Measurements from ENCODE around the gene MAD1L1.

DNA sequence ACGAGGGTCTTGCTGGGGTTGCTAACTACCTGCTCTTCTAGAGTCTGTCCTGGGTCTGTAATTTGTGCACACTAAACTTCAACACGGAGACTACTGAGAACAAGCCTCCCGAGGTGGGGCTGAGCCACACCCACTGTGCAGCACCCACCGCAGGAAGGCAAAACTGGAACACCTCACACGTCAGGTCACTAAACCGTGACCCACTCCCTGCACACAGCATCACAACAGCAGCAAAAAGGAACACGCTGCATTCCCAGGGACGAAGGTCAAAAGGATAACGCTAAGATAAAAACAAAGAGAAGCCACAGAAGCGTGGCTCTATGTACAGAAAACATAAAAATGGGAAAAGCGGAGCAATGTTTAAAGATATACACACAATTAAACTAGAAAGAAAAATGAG, 170.1 kb downstream of the MAD1L1 start:
- TF ChIP-seq TEAD1 (CRISPR knock-in tag; IDR thresholded peaks at IDR 0.05) (no peak), ZNF121 (CRISPR knock-in tag; IDR thresholded peaks at IDR 0.05) (no peak), NR2C2 (CRISPR knock-in tag; IDR thresholded peaks at IDR 0.05) (no peak), RELA (CRISPR knock-in tag; IDR thresholded peaks at IDR 0.05; ENCODE audit: borderline replicate concordance) (no peak)
- TF ChIP-seq, protein P1, sequence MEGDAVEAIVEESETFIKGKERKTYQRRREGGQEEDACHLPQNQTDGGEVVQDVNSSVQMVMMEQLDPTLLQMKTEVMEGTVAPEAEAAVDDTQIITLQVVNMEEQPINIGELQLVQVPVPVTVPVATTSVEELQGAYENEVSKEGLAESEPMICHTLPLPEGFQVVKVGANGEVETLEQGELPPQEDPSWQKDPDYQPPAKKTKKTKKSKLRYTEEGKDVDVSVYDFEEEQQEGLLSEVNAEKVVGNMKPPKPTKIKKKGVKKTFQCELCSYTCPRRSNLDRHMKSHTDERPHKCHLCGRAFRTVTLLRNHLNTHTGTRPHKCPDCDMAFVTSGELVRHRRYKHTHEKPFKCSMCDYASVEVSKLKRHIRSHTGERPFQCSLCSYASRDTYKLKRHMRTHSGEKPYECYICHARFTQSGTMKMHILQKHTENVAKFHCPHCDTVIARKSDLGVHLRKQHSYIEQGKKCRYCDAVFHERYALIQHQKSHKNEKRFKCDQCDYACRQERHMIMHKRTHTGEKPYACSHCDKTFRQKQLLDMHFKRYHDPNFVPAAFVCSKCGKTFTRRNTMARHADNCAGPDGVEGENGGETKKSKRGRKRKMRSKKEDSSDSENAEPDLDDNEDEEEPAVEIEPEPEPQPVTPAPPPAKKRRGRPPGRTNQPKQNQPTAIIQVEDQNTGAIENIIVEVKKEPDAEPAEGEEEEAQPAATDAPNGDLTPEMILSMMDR (IDR thresholded peaks at IDR 0.05): no peak
- TF ChIP-seq, protein P2, sequence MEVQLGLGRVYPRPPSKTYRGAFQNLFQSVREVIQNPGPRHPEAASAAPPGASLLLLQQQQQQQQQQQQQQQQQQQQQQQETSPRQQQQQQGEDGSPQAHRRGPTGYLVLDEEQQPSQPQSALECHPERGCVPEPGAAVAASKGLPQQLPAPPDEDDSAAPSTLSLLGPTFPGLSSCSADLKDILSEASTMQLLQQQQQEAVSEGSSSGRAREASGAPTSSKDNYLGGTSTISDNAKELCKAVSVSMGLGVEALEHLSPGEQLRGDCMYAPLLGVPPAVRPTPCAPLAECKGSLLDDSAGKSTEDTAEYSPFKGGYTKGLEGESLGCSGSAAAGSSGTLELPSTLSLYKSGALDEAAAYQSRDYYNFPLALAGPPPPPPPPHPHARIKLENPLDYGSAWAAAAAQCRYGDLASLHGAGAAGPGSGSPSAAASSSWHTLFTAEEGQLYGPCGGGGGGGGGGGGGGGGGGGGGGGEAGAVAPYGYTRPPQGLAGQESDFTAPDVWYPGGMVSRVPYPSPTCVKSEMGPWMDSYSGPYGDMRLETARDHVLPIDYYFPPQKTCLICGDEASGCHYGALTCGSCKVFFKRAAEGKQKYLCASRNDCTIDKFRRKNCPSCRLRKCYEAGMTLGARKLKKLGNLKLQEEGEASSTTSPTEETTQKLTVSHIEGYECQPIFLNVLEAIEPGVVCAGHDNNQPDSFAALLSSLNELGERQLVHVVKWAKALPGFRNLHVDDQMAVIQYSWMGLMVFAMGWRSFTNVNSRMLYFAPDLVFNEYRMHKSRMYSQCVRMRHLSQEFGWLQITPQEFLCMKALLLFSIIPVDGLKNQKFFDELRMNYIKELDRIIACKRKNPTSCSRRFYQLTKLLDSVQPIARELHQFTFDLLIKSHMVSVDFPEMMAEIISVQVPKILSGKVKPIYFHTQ (CRISPR knock-in tag; IDR thresholded peaks at IDR 0.05): no peak
- TF ChIP-seq, protein P3, sequence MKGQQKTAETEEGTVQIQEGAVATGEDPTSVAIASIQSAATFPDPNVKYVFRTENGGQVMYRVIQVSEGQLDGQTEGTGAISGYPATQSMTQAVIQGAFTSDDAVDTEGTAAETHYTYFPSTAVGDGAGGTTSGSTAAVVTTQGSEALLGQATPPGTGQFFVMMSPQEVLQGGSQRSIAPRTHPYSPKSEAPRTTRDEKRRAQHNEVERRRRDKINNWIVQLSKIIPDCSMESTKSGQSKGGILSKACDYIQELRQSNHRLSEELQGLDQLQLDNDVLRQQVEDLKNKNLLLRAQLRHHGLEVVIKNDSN (CRISPR knock-in tag; IDR thresholded peaks at IDR 0.05): no peak
- TF ChIP-seq, protein P4, sequence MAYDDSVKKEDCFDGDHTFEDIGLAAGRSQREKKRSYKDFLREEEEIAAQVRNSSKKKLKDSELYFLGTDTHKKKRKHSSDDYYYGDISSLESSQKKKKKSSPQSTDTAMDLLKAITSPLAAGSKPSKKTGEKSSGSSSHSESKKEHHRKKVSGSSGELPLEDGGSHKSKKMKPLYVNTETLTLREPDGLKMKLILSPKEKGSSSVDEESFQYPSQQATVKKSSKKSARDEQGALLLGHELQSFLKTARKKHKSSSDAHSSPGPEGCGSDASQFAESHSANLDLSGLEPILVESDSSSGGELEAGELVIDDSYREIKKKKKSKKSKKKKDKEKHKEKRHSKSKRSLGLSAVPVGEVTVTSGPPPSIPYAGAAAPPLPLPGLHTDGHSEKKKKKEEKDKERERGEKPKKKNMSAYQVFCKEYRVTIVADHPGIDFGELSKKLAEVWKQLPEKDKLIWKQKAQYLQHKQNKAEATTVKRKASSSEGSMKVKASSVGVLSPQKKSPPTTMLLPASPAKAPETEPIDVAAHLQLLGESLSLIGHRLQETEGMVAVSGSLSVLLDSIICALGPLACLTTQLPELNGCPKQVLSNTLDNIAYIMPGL (CRISPR knock-in tag; IDR thresholded peaks at IDR 0.05): no peak
